Brain microvascular endothelial cell (primary cell): ENCODE measurements around the gene CHERP.
"Not testable (repeated sequence)": the region's sequence is repeated elsewhere in the genome, so short reads cannot be mapped to it uniquely, and the experiment has no call there.

ENCODE experiments used
- DNase-seq: peaks from one replicate; pipeline ENCODE4 v3.0.0-alpha.2; 2020
- H3K27ac ChIP-seq: fragments of 250-450 bp; sonication (Bioruptor Pico); 2 replicates; pipeline ENCODE4 v1.5.1; 2020; ENCODE audit warnings: mild to moderate bottlenecking, moderate library complexity
- H3K27me3 ChIP-seq: fragments of 250-450 bp; sonication (Bioruptor Pico); replicated peaks from 2 replicates; pipeline ENCODE4 v1.5.1; 2020; ENCODE audit warnings: mild to moderate bottlenecking
- H3K36me3 ChIP-seq: fragments of 250-450 bp; sonication (Bioruptor Pico); replicated peaks from 2 replicates; pipeline ENCODE4 v1.5.1; 2020; ENCODE audit warnings: mild to moderate bottlenecking
- H3K4me3 ChIP-seq: 2 replicates; pipeline ENCODE4 v1.5.1; 2011; ENCODE audit warnings: low read depth, mild to moderate bottlenecking, control low read depth, low read length, moderate library complexity
- in situ Hi-C: cut with HindIII; loops from 2 replicates; pipeline ENCODE4 v1.10.0; 2017; ENCODE audit warnings: low sequenced_read_pairs, low pct_ligation_motif_present
- TF ChIP-seq, protein P1 (sequence below): IDR thresholded peaks from 2 replicates; pipeline ENCODE4 v1.5.1; 2011; ENCODE audit warnings: low read depth, mild to moderate bottlenecking, moderate library complexity, low read length, control low read depth, inconsistent platforms; ENCODE audit errors: missing control alignments

The CHERP gene

DNA sequence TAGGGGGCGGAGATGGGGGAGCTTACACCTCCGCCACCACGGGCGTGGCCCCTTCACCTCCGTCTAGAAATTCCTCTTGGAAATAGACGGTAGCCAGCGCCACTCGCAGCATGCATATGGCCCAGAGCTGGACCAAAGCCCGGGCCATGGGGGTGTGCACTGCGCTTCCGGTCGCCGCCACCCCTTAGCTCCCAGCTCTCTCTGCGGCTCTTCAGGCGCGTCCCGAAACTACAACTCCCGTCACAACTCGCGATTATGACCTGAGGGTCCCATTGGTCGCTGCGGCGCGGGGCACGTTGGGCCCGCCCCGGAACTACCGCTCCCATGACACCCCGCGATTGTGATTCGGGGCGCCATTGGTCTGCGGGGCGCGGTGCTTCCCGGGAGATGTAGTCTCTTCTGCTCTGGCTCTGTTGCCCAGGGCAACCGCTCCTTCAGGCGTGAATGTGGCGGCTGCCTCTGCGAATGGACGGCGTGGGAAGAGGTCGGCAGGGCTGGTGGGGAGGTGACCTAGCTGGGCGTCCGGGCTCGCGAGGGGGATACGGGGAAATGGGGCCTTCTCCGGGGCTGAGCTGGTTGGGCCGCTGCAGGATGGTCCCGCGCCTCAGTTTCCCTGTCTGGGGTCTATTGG is 46.1 kb downstream of the CHERP start, which contains the start of the genes C19orf44 and CALR3:
TSS of gene C19orf44 (plus strand) at position 413 of the 631 bp plus-strand sequence. CDS start 4,399 bp downstream, outside the sequence.
TSS of gene CALR3 (minus strand) at position 186 of the 631 bp plus-strand sequence. CDS start at position 148, 38 bp downstream.
- in situ Hi-C loops = no loop called here
- Histone ChIP-seq H3K4me3 (peak within 1 kb of the TSS; percentile 92), H3K27me3 (no peaks in the 10 kb centered on the region), H3K27ac (peak within 1 kb of the TSS; percentile 78), H3K36me3 (peaks cover 2% of the 10 kb centered on the region)
- peak; percentile 99 for DNase-seq
- TF ChIP-seq, protein P1, sequence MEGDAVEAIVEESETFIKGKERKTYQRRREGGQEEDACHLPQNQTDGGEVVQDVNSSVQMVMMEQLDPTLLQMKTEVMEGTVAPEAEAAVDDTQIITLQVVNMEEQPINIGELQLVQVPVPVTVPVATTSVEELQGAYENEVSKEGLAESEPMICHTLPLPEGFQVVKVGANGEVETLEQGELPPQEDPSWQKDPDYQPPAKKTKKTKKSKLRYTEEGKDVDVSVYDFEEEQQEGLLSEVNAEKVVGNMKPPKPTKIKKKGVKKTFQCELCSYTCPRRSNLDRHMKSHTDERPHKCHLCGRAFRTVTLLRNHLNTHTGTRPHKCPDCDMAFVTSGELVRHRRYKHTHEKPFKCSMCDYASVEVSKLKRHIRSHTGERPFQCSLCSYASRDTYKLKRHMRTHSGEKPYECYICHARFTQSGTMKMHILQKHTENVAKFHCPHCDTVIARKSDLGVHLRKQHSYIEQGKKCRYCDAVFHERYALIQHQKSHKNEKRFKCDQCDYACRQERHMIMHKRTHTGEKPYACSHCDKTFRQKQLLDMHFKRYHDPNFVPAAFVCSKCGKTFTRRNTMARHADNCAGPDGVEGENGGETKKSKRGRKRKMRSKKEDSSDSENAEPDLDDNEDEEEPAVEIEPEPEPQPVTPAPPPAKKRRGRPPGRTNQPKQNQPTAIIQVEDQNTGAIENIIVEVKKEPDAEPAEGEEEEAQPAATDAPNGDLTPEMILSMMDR = peak; percentile 4

DNA sequence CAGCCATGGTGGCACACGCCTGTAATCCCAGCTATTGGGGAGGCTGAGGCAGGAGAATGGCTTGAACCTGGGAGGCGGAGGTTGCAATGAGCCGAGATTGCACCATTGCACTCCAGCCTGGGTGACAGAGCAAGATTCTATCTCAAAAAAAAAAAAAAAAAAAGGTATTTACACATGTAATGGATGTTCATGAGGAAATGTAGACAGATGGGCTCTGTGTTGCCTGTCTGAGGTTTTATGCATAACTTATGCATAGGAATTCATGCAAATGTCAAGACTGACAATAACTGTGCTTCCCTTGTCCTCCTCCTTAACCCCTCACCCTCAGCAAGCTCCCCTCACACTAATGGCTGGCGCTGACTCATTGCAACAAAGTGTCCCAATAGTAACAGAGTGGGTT is 55.8 kb downstream of the CHERP start:
- in situ Hi-C loops, DNase-seq, H3K36me3 ChIP-seq, H3K4me3 ChIP-seq, H3K27me3 ChIP-seq, H3K27ac ChIP-seq: not testable (repeated sequence)

DNA sequence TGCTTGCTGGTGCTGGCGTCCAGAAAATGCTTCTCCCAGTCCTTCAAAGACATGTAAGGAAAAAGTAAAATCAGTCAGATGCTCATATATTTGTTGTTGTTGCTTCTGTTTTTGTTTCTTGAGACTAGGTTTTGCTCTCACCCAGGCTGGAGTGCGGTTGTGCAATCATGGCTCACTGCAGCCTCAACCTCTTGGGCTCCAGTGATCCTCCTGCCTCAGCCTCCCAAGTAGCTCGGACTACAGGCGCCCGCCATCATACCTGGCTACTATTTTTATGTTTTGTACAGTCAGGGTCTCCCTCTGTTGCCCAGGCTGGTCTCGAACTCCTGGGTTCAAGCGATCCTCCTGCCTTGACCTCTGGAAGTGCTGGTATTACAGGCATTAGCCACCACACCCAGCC is 59.5 kb downstream of the CHERP start:
- Histone ChIP-seq H3K27ac (no peak overlapping the region), H3K4me3 (no peak overlapping the region), H3K36me3 (no peaks in the 10 kb centered on the region), H3K27me3 (no peaks in the 10 kb centered on the region)
- in situ Hi-C loops = no loop called here
- TF ChIP-seq, protein P1 = no peak
- DNase-seq = no peak

DNA sequence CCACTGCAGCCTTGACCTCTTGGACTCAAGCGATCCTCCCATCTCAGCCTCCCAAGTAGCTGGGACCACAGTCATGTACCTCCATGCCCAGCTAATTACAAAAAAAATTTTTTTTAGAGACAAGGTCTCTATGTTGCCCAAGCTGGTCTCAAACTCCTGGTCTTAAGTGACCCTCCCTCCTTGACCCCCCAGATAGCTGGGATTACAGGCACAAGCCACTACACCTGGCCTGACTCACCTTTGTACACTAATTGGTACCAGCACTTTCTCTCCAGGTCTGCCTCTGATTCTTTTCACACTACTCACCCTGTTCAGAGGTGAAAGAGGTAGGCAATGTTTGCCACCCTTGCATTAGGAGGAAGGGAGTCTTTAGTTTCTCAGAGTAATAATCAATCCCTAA is 64.9 kb downstream of the CHERP start:
- TF ChIP-seq, protein P1 = no peak
- H3K27ac ChIP-seq = no peak overlapping the region
- no peaks in the 10 kb centered on the region for H3K36me3 ChIP-seq
- in situ Hi-C loops = no loop called here
- H3K4me3 ChIP-seq = no peak overlapping the region
- H3K27me3 ChIP-seq = no peaks in the 10 kb centered on the region
- no peak for DNase-seq

DNA sequence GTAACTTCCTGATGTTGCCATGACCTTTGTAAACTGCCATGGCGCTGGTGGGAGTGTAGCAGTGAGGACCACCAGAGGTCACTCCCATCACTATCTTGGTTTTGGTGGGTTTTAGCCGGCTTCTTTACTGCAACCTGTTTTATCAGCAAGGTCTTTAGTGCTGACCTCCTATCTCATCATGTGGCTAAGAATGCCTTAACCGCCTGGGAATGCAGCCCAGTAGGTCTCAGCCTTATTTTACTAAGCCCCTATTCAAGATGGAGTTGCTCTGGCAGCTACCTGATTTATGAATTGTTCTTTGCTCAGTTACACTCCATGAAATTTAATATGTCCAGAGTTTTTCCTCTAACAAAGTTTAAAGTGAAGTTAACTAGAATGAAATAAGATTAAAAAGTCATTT is 65.8 kb downstream of the CHERP start:
- Histone ChIP-seq H3K4me3 (no peak overlapping the region), H3K27me3 (no peaks in the 10 kb centered on the region), H3K36me3 (no peaks in the 10 kb centered on the region), H3K27ac (no peak overlapping the region)
- no peak for DNase-seq
- in situ Hi-C loops = no loop called here
- TF ChIP-seq, protein P1 = no peak

DNA sequence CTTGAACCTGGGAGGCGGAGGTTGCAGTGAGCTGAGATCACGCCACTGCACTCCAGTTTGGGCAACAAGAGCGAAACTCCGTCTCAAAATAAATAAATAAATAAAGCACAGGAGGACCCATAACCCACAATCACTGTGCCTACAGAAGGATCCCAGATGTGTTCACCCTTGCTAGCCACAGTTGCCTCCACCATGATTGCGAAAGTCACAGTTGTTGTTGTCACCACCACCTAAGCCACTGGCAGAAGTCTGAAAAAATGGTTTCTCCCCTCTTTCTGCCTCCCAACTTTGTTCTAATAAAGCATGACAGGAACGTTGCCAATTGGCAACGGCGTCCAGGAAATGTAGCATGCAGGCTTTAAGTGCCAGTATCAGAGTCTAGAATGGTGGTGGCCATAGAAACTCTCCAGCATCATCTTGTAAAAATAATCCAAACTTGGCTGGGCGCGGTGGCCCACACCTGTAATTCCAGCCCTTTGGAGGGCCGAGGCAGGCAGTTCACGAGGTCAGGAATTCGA is 68.3 kb downstream of the CHERP start:
- no peak for DNase-seq
- no peak overlapping the region for H3K27ac ChIP-seq
- TF ChIP-seq, protein P1 = no peak
- no peak overlapping the region for H3K4me3 ChIP-seq
- H3K27me3 ChIP-seq = no peaks in the 10 kb centered on the region
- no peaks in the 10 kb centered on the region for H3K36me3 ChIP-seq
- in situ Hi-C loops = no loop called here
